BE2C (cell line): ENCODE data around the gene GRIN2A.

ENCODE experiments used
- DNase-seq: peaks from one replicate; pipeline ENCODE4 v3.0.0-alpha.2; 2020
- H3K27me3 ChIP-seq: fragments of 250-450 bp; sonication (Bioruptor Pico); 2 replicates; pipeline ENCODE4 v1.5.1; 2020; ENCODE audit warnings: mild to moderate bottlenecking
- H3K36me3 ChIP-seq: fragments of 250-450 bp; sonication (Bioruptor Pico); 2 replicates; pipeline ENCODE4 v1.5.1; 2020; ENCODE audit warnings: mild to moderate bottlenecking
- H3K4me1 ChIP-seq: fragments of 250-450 bp; sonication (Bioruptor Pico); 2 replicates; pipeline ENCODE4 v1.5.1; 2020
- H3K4me3 ChIP-seq: 2 replicates; pipeline ENCODE4 v1.5.1; 2011; ENCODE audit warnings: low read depth, low read length
- H3K9me3 ChIP-seq: fragments of 250-450 bp; sonication (Bioruptor Pico); 2 replicates; pipeline ENCODE4 v1.5.1; 2020
- CTCF ChIP-seq: IDR thresholded peaks from 2 replicates; pipeline ENCODE4 v1.5.1; 2012; ENCODE audit warnings: mild to moderate bottlenecking, low read depth, low read length

GRIN2A gene

GRCh38 chr16:10225653-10226052 is 43.4 kb upstream of the GRIN2A start:
- no peaks in the 10 kb centered on the region for H3K4me1 ChIP-seq
- no peaks in the 10 kb centered on the region for H3K9me3 ChIP-seq
- no peak for TF ChIP-seq CTCF
- no peaks in the 10 kb centered on the region for H3K27me3 ChIP-seq
- H3K36me3 ChIP-seq, result no peaks in the 10 kb centered on the region
- DNase-seq, result no peak
- H3K4me3 ChIP-seq, result no peak overlapping the region

- Histone ChIP-seq H3K9me3 (no peaks in the 10 kb centered on the region), H3K4me1 (no peaks in the 10 kb centered on the region), H3K4me3 (no peak overlapping the region), H3K36me3 (no peaks in the 10 kb centered on the region), H3K27me3 (no peaks in the 10 kb centered on the region)
- TF ChIP-seq CTCF, result no peak
- DNase-seq, result no peak
Measured at GRCh38 chr16:10224850-10225249, 42.6 kb upstream of the GRIN2A start.

DNA sequence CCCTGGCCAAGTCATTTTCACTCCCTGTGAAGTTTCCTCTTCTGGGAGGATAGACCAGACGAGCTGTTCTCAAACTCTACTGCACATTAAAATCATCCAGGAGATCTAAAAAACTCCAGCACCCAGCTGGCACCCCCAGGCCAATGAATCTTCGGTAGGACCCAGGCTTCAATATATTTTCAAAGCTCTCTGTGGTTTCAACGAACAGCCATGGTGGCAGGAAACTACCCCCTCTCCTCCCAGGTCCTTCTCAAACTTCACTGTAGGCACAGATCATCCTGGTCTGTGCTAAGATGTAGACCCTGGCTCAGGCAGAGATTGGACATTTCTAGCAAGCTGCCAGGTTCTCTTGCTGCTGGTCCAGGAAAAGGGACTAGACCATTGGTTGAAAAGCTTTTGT is 38.7 kb upstream of the GRIN2A start:
- DNase-seq, result no peak
- no peak for TF ChIP-seq CTCF
- Histone ChIP-seq H3K9me3 (no peaks in the 10 kb centered on the region), H3K36me3 (no peaks in the 10 kb centered on the region), H3K4me3 (no peak overlapping the region), H3K27me3 (no peaks in the 10 kb centered on the region), H3K4me1 (no peaks in the 10 kb centered on the region)

DNA sequence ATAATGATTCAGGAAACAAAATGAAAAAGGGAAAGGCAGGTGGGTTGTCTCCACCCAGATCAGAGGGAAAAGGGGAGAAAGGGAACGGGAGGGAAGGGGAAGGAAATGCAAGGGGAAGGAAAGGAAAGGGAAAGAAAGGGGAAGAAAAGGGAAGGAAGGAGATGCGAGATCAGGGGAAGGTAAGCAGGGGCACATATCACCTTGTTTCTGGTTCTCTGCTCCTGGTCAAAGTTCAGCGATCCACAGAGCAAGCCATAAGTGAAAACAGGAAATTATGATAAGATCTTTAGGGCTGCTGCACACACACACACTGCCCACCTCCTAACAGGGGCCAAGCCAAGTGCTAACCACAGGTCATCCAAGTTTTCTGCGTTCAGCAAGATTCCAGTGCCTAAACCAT is 37.5 kb upstream of the GRIN2A start:
- Histone ChIP-seq H3K4me1 (no peaks in the 10 kb centered on the region), H3K4me3 (no peak overlapping the region), H3K9me3 (no peaks in the 10 kb centered on the region), H3K27me3 (no peaks in the 10 kb centered on the region), H3K36me3 (no peaks in the 10 kb centered on the region)
- no peak for DNase-seq
- no peak for TF ChIP-seq CTCF

DNA sequence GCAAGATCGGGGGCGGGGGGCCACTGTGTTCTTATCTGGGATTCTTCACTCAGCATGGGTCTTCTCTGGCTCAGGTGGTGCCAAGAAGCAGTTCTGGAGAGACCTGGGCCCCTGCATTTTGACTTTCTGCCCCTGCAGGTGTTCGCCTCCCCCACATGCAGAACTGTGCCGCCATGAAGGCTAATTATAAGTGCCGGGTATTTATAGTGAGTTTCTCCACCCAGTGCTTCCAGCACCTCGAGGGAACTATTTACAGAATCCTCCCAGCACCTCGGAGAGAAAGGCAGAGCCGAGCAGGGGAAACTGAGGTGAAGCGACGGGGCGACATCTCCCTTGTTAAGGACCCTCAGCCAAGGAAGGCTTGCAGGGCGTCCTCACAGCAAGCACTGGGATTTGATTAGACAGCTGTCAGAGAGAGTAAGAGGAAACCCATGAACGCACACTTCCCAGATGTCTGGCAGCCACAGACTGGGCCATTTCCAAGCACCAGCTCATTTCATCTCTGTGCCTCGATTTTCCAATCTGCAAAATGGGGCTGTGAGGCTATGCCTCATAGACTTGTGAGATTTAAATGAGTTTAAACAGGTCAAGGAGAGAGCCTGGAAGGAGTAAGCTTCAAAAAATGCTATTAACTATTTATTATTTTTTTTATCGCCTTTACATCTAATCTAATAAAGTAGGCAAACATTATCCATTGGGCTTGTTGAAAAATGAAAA is 36.4 kb upstream of the GRIN2A start:
- no peak for DNase-seq

DNA sequence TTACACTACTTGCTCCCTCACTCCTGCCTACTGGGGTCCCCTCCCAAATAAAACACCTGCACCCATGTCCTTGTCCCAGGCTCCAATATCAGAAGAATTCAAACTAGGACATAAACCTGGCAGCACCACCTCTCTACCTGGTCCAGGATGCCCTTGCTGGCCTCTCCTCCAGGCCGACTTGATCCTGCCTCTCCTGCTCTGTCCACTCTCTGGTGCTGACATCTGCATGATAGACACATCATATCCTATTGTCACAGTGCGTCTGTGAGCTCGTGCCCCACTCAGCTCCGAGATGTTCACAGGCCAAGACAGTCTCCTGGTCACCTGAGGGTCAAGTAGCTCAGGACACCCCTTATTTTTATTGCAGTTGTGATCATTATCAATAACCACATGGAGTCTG is 31.5 kb upstream of the GRIN2A start:
- TF ChIP-seq CTCF, result no peak
- no peaks in the 10 kb centered on the region for H3K27me3 ChIP-seq
- no peak for DNase-seq
- no peaks in the 10 kb centered on the region for H3K36me3 ChIP-seq
- H3K4me1 ChIP-seq, result no peaks in the 10 kb centered on the region
- no peaks in the 10 kb centered on the region for H3K9me3 ChIP-seq
- no peak overlapping the region for H3K4me3 ChIP-seq

More for the DNA sequence above, 36.4 kb upstream of the GRIN2A start:
- TF ChIP-seq CTCF, result no peak
- H3K4me3 ChIP-seq, result no peak overlapping the region
- H3K27me3 ChIP-seq, result no peaks in the 10 kb centered on the region
- H3K9me3 ChIP-seq, result no peaks in the 10 kb centered on the region
- no peaks in the 10 kb centered on the region for H3K36me3 ChIP-seq
- no peaks in the 10 kb centered on the region for H3K4me1 ChIP-seq
